Measurements from ENCODE around the gene EZH1.

Gene EZH1

DNA sequence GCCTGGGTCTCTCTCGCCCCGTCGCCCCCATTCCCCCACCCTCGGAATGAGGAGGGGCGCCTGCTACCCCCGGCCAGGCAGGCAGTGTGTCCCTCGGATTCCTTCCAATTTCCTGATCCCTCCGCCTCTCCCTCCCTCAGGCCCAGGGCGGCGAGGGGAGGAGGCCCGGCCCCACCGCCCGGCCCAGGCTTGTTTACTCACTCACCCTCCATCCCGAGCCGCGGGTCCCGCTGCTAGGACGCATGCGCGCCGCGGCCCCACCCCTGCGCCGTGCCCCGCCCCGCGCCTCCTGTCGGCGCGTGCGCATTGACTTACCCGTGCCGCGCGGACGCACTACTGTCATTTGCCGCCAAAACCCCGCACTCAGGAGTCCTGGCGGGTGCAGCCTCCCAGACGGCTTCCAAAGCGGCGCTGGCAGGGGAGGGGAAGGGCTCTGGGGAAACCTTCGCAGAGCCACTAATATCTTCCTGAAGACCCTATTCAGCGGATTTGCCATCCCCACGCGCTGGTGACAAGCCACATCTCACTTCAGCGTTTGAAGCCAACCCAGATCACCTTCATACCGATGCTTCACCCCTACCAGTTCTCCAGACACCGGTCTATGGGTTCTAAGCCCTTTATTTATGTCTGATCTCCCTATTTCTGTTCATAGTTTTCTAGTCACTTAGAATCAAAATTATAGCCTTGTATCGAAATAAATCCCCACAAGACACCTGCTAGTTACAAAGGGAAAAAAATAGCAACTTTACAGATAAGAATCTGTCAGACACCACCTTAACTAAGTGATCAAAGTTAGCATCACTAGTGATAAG, at the start of gene EZH1:
TSS of gene EZH1 (minus strand) at position 235 of the 812 bp plus-strand sequence. CDS start 16,099 bp downstream, outside the sequence.
- DNase-seq (ENCODE audit: low read depth, low spot score) = peak; percentile 97

GRCh38 chr17:42792545-42792944, 47.7 kb upstream of the EZH1 start:
- DNase-seq (ENCODE audit: low read depth, low spot score) = no peak

DNA sequence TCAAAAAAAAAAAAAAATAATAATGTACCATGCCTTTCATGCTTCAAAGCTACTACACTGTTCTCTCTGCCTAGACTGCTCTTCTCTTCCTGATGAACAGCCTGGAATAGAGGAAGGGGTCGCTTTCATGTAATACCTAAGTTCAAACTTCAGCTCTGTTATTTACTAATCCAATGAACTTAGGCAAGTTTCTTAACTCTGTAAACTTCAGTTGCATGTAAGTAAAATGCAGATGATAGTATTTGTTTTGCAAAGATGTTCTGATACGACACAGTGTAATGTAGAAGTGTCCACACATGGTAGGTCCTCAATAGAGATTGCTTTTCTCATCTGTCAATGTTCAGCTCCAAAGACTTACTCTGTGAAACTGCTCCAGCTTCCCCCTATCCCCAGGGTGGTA, 47.1 kb upstream of the EZH1 start:
- DNase-seq (ENCODE audit: low read depth, low spot score) = no peak

DNA sequence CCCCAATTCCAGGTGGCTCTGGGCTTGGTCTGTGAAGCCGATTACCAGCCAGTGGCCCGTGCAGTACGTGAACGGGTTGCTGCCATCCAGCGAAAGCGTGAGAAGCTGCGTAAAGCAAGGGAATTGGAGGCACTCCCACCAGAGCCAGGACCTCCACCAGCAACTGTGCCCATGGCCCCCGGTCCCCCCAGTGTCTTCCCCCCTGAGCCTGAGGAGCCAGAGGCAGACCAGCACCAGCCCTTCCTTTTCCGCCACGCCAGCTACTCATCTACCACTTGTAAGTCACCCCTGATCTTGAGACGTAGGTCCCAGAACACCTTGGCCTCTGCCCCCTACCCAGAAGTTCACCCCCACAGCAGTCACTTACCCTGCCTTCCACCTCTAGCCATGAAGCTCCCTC, 42.4 kb upstream of the EZH1 start:
- no peak for DNase-seq (ENCODE audit: low read depth, low spot score)

- DNase-seq (ENCODE audit: low read depth, low spot score) = peak; percentile 17
Measured at GRCh38 chr17:42784811-42785592, 40.2 kb upstream of the EZH1 start.

DNA sequence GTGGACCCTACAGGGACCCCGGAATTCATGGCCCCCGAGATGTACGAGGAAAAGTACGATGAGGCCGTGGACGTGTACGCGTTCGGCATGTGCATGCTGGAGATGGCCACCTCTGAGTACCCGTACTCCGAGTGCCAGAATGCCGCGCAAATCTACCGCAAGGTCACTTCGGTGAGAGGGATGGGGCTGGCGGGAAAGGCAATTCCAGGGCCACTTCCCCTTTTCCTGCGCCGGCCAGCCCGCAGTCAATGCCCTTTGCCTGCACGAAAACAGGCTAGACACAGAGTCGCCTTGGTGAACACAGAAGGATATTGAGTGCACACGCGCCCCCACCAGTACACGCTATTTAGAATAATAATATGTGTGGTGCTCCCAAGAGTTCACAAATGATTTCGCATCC, 39.6 kb upstream of the EZH1 start:
- DNase-seq (ENCODE audit: low read depth, low spot score) = peak; percentile 18

- no peak for DNase-seq (ENCODE audit: low read depth, low spot score)
Measured at GRCh38 chr17:42783791-42784138, 38.9 kb upstream of the EZH1 start.

DNA sequence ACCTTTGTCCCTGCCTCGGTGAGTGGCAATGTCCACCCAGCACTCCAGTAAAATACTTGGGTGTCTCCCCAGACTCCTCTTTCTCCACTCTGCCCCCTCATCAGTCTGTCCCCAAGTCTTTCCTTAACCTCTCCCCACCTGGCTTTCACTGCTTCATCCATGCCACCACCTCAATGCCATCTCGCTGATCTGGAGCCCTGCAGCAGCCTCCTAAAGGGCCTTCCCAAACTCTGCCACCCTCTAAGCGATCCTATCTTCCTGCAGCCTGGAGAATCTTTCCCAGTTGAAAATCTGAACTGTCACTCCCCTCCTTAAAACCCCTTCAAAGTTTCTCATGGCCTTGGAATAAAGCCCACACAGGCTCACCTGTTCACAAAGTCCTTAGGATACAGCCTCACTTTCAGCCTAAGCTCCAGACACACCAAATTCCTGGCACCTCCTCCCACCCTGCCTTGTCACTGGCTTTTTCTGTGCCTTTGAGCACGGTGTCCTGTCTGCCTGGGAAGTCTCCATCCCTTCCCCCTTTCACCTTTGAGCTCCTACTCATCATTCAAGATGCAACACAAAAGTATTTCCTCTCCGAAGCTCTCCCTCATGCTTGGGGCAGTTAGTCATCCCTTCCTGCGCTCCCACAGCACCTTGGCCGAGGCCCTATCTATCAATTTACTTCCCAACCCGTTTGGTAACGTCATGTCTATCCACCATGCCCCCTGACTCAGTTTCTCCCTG, 38.4 kb upstream of the EZH1 start:
- peak; percentile 60 for DNase-seq (ENCODE audit: low read depth, low spot score)

DNA sequence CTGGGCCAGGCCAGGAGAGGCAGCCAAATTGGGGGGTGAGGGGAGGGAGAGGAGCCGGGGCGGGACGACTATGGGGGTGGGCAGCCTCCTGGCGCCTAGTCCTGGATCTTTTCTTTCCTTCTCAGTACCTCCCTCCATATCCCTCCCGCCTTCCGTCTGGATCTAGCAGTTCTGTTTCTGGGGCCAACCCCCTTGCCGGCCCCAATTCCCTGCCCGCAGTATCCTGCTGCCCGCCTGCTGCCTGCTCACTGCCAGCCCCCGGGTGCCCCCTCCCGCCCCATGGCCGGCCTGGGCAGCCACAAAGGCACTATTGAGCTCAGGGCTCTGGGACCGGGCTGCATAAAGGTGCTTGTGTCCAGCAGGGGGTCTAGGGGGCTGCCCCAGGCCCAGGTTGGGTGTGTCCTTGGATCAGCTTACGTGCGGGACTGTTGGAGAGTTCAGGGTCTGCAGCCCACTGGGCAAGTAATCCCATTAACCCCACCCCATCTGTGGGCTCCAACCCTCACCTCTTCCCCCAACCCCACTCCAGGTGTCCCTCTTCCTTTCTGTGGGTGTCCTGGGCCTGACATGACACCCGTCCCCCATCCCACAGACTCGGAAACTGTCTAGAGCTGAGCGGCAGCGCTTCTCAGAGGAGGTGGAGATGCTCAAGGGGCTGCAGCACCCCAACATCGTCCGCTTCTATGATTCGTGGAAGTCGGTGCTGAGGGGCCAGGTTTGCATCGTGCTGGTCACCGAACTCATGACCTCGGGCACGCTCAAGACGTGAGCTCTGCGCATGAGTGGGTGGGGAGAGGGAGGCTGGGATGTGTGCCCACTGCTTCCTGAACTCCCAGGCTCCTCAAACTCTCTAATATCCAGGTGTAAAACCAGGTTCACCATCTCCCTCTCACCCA, 37.6 kb upstream of the EZH1 start:
- DNase-seq (ENCODE audit: low read depth, low spot score) = peak; percentile 28

GRCh38 chr17:42781639-42782165, 36.9 kb upstream of the EZH1 start:
- DNase-seq (ENCODE audit: low read depth, low spot score) = peak; percentile 15

GRCh38 chr17:42780851-42781638, 36.2 kb upstream of the EZH1 start:
- DNase-seq (ENCODE audit: low read depth, low spot score) = peak; percentile 11

DNA sequence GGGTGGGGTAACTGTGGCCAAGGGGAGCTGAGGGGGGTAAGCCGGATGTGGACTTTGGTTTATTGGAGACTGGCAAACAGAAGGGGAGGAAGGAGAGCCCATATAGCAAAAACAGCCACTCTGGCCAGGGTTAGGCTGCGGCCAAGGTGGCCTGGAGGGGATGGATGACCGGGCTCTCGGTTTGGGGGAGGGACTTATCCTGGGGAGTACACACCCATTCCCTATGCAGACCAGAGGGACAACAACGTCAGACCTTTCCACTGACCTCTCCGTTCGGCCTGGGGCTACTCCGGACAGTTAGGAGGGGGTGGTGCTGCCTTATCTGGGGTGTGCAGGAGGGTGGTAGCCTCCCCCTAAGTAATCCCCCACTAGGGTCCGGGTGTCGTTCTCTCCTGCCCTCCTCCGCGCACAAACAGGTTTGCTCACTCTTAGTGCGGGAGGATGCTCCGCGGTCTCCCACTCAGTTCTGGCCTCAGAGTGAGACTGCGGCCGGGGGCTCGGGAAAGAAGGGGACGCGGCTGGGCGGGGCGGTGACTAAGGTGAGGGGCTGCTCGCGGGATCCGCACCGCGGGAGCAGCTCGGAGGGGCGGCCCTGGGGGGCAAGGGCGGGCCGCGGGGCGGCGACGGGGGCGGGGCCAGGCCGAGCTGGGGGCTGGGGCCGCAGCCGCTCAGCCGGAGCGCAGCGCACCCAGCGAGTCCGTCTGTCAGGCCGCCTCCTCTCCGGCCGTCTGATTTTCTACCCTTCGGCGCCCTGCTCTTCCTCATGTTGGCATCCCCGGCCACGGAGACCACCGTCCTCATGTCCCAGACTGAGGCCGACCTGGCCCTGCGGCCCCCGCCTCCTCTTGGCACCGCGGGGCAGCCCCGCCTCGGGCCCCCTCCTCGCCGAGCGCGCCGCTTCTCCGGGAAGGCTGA, 35.4 kb upstream of the EZH1 start, which contains the start of gene WNK4:
TSS of gene WNK4 (plus strand) at position 675 of the 915 bp plus-strand sequence. CDS start at position 764, 89 bp downstream.
- DNase-seq (ENCODE audit: low read depth, low spot score) = peak; percentile 71

DNA sequence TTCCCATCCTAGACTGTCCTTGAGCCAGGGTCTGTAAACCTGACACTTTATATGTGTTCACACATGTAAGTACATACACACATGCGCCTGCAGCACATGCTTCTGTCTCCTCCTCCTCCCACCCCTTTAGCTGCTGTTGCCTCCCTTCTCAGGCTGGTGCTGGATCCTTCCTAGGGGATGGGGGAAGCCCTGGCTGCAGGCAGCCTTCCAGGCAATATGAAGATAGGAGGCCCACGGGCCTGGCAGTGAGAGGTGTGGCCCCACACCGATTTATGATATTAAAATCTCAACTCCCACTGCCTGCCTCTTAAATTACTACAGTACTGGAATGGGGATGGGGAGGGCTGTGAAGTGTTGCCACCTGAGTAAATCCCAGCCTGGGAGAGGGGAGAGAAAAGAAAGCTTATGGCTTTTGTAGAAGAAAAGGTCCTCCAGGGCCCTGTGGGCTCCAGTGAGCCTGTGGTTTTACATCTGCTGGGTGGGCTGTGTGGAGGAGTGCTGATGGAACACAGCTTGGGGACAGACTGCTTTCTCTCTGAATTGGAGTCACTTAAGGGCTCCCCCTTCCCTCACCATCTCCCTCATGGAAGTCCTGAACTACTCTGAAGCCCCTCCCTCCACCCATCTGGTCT, 34.6 kb upstream of the EZH1 start:
- no peak for DNase-seq (ENCODE audit: low read depth, low spot score)

DNA sequence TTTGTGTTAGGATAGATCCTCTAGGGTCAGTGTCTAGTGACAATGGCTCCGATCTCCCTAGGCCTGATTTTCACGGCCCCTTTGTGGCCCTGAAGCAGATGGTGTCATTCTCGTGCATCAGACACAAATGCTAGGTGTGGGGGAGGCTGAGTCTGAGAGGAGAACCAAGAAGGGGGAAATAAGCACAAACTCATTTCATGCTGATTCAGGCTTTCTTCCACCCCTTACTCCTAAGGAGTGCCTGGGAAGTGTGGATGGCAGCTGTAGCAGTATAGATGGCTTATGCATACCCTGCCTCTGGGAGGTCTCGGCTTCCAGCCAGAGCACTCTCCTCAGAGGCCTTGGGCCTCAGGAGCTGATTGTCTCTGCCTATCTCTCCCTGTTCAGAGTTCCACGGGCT, 33.7 kb upstream of the EZH1 start:
- DNase-seq (ENCODE audit: low read depth, low spot score) = no peak

- DNase-seq (ENCODE audit: low read depth, low spot score) = peak; percentile 83
Measured at GRCh38 chr17:42775534-42776098, 30.8 kb upstream of the EZH1 start.

DNA sequence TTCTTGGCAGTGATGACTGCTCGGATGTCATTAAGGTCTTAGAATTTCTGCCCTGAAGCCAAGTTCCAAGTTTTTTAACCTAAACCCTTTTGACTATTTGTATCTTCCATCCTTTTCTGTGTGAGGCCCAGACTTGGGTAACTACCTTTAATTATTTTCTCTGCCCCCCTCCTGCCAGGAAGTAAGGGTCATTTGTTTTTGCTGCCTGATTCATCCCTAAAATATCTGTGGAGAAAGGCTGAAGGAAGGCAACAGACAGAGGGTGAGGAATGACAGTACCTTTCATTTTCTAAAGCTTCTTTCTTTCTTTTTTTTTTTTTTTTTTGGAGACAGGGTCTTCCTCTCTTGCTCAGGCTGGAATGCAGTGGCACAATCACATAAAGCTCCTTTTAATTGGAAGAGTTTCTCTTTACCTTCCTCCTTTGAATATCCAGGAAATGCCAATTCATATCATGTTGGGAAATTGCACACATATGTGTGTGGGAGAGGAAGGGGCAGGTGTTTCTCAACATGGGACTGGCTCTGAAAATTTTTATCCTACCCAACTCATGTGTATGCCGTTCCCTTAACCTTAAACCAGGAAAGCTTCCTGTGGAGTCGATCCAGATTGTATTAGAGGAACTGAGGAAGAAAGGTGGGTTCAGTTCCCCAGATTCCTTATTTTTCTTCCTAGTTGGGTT, 29.4 kb upstream of the EZH1 start:
- DNase-seq (ENCODE audit: low read depth, low spot score) = peak; percentile 32

GRCh38 chr17:42773290-42774035, 28.6 kb upstream of the EZH1 start, which contains the start of gene VPS25:
Gene VPS25 (plus strand): TSS chr17:42773449. CDS start chr17:42773476, 27 bp downstream.
- DNase-seq (ENCODE audit: low read depth, low spot score) = peak; percentile 90

Data from astrocyte of the hippocampus (primary cell).